ENCODE measurements around the gene CCDC71.
A peak's percentile ranks its signal among the peaks of the same experiment; 100 is the strongest.

The CCDC71 gene

DNA sequence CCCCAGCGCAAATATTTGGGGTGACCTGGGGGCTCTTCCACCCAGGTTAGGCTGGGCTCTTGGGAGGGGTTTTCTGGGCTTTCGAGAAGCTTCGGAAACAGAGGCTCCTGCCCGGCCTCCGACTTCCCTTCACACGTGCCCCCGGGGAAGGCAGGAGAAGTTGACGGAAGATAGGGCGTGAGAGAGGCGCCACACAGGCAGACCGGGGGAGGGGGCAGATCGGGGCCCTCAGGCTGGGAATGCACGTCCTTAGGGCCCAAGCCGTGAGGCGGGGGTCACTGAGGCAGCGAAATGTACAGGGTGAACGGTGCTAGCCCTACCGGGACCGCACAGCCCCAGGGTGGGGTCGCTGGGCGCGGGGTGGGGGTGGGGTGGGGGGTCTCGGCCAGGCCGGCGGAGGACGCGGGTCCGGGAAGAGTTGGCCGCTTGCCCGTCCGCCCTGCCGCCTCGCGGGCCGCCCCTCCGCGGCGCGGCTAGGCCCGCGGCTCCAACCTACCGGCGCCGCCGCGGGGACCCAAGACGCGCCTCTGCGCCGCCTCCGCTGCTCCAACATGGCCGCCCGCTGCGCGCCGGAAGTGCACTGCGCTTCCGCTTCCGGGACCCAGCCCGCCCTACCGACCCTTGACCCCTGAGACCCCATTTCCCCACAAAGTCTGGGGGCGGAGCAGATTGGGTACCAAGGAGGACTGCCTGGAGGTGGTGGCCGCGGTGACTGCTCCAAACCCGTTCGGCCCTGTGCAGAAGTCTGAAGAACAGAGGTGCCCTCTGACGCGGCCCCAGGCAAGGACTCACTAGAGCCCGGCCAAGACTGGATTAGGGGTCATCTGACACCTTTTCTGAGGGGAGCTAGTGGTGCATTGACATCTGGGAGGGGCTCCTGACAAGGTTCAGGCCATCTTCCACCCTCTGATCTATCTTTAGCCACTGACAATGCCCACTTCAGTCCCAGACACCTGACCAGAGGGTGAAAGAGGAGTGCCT is at the start of gene CCDC71:
CCDC71 (minus strand) TSS at position 561 of the 981 bp plus-strand sequence. CDS start 2,123 bp downstream, outside the sequence.
- DNase-seq (ENCODE audit: low spot score), result peak; percentile 67

DNA sequence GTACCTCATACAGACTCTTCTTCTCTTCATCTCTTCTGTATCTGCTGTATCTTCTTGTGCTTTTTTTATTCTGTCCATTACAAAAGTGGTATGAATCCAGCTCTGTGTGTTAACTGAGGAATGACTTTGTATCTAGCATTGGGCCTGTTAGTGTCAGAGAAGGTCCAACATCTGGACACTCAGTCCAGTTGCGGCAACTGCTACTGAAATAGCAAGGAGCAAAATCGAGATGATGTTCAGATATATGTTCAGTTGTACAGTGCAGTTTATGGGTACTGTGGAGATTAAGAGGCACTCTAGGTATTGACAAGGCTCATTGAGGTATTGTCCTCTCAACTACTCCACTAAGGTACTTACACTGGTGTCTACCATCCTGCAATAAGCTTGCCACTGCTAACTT is 47.9 kb upstream of the CCDC71 start:
- no peak for DNase-seq (ENCODE audit: low spot score)

DNA sequence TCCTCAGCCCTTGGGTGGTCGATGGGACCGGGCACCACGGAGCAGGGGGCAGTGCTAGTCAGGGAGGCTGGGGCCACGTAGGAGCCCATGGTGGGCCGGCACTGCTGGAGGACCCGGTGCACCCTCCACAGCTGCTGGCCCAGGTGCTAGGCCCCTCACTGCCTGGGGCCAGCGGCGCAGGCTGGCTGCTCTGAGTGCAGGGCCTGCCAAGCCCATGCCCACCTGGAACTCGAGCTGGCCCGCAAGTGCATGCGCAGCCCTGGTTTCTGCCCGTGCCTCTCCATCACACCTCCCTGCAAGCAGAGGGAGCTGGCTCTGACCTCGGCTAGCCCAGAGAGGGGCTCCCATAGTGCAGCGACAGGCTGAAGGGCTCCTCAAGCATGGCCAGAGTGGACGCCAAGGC is 47.4 kb upstream of the CCDC71 start:
- DNase-seq (ENCODE audit: low spot score), result no peak

DNA sequence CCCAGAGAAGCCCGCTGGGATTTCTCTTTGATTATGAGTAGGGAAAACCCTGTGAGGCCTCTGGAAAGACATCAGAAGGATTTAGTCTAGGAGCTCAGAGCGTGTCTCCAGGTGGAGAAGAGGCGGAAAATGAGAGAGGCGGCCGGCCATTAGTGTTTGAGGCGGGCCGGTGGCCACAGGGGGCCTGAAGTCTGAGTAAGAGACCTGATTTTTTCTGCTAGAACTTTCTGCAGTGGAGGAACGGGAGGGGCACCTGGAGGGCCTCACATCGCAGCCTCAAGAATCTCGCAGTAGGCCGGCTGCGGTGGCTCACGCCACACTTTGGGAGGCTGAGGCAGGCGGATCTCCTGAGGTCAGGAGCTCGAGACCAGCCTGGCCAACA is 33.8 kb upstream of the CCDC71 start:
- DNase-seq (ENCODE audit: low spot score), result no peak

DNA sequence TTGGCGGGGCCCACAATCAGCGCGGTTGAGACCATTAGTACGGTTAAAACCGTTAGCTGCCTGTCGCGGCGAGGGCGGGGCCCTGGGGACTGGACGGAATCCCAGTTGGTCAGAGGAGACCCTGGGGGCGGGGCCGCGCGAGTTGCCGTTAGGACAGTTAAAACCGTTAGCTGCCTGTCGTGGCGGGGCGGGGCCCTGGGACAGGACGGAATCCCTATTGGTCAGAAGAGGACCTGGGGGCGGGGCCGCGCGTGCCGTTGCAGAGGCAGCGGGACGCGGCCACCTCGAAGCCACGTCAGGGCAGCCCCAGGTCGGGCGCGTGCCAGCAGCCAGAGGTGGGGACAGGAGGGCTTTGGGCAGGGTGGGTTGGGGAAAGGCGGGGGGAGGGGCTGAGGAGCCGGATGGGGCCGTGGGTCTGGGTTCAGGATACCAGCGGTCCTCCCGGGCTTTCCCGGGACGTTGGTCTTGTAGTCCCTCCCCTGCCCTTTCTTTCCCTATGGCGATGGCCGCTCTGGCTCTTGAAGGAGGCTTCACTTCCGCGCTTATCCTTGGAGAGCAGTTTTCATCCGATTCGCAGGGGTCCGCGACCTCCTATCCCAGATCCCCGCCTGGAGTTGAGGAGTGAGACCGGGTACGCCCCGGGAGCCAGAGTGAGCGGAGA is 33.2 kb upstream of the CCDC71 start:
- peak; percentile 8 for DNase-seq (ENCODE audit: low spot score)

DNA sequence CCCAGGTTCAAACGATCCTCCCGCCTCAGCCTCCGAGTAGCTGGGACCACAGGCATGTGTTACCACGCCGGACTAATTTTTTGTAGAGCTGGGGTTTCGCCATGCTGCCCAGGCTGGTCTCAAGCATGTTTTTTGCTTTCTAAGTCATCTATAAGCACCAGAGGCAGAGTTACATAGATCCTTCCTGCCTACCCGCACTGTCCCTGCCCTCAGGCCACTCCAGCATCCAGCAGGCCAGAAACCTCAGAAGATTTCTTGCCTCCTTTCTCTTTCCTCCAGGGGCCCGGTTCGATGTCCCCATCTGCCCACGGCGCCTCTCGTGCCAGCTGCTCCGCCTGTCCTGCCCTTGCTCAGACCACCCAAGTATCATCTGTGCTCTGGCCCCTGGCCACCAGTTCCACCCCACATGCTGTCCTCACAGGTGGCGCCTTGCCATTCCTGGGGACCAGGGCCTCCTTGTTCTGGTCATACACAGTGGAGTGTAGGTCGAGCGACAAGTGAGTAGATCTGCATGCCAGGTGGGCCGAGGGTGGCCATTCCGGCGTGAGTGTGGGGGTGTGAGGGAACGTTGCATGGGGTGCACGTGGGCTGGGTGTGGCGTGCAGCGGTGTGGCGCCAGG is 32.6 kb upstream of the CCDC71 start:
- no peak for DNase-seq (ENCODE audit: low spot score)

DNA sequence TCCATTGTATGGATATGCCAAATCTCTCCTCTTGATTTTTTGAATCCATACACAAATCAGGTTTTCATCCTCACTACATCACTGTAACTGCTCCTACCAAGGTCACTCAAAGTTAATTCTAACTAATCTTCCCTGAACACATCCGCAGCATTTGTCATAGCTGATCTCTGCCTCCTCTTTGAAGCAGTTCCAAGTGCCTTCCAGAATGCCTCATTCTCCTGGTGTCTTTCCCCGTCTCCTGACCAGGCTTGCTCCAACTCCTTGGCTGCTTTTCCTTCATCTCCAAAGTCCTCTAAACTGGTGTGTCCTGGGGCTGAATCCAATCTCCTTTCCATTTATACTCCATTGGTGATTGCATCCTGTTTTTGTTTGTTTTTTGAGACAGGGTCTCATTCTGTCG is 32.0 kb upstream of the CCDC71 start:
- DNase-seq (ENCODE audit: low spot score), result no peak

DNA sequence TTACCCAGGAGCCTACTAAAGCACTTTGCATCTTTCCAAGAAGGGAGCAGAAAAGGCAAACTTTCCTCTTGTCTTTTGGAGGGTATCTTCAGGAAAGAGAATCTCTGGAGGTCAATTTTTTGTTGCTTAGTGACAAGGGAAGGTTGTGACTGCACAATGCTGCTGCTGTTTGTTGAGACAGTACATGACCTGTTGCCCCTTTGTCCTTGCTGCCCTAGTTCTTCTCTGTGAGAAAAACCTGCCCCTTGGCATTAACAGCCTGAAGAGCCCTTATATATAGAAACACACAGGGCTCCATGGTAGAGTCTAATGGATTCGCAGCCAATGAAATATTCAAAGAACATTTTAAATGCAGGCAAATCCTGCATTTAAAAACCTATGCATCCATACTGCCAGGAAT is 25.6 kb upstream of the CCDC71 start:
- no peak for DNase-seq (ENCODE audit: low spot score)

DNA sequence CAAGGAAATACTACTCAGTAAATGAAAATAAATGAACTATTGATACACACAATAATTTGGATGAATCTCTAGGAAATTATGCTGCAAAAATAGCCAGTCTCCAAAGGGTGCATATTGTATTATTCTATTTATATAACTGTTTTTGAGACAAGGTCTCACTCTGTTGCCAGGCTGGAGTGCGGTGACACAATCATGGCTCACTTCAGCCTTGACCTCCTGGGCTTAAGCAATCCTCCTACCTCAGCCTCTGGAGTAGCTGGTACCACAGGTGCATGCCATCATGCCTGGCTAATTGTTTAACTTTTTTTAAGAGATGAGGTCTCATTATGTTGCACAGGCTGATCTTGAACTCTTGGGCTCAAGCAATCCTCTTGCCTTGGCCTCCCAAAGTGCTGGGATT is 17.7 kb upstream of the CCDC71 start:
- no peak for DNase-seq (ENCODE audit: low spot score)

DNA sequence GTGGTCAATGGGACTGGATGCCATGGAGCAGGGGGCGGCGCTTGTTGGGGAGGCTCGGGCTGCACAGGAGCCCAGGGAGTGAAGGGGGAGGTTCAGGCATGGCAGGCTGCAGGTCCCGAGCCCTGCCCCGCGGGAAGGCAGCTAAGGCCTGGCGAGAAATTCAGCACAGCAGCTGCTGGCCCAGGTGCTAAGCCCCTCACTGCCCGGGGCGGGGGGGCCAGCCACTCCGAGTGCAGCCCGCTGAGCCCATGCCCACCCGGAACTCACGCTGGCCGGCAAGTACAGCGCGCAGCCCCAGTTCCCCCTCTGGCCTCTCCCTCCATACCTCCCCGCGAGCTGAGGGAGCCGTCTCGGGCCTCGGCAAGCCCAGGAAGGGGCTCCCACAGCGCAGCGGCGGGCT is 16.6 kb upstream of the CCDC71 start:
- no peak for DNase-seq (ENCODE audit: low spot score)

DNA sequence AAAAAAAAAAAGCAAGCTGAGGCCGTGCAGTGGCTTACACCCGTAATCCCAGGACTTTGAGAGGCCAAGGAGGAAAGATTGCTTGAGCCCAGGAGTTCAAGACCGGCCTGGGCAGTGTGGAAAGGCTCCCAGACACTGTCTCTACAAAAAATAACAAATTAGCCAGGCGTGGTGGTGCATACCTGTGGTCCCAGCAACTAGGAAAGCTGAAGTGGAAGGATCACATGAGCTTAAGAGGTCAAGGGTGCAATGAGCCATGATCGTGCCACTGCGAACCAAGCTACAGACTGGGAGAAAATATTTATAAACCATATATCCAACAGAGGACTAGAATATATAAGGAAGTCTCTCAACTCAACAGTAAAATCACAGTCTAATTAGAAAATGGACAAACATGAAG is 15.2 kb upstream of the CCDC71 start:
- DNase-seq (ENCODE audit: low spot score), result no peak

DNA sequence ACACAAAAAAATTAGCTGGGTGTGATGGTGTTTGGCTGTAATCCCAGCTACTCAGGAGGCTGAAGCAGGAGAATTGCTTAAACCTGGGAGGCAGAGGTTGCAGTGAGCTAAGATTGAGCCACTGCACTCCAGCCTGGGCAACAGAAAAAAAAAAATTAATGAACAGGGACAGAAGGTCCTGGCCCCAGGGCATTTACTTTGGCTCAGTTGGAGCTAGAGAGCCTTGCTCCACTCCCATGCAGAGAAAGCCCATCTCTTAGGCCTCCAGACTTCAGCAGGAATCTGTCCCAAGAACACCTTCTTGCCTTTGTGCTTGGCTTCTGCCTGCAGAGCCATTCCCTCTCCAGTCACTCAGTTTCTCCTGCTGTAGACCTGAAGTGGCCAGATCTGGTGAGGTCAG is 14.0 kb upstream of the CCDC71 start:
- no peak for DNase-seq (ENCODE audit: low spot score)

DNA sequence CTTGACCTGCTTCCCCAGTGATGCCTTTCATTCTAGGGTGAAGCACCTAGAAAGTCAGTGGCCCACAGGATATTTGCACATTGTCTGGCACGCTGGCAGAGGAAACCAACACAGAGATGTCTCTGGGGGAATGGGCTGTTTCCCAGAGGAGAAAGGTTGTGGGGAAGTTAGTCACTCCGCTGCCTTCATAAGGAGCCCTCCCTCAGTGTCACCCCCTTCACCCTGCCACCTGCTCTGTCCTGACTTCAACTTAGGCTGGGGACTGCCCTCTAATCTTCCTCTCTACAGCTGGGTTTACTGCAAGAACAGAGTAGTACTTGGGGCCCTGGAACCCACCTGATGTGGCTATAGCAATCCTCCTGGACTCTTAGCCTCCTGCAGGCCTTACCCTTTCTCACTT is 10.9 kb upstream of the CCDC71 start:
- no peak for DNase-seq (ENCODE audit: low spot score)

DNA sequence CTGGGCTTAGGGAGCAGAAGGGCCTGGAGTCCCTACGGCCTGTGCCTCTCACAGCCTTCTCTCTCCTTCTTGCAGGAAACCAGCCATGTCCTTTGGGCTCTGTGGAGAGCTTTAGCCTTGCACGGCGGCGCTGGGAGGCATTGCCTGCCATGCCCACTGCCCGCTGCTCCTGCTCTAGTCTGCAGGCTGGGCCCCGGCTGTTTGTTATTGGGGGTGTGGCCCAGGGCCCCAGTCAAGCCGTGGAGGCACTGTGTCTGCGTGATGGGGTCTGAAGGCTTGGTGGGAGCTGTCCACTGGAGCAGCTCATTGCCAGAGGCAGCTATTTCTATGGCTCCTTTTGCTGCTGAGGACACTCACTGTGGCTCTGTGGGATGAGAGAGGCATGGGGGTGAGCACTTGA is 9.4 kb upstream of the CCDC71 start:
- DNase-seq (ENCODE audit: low spot score), result no peak

DNA sequence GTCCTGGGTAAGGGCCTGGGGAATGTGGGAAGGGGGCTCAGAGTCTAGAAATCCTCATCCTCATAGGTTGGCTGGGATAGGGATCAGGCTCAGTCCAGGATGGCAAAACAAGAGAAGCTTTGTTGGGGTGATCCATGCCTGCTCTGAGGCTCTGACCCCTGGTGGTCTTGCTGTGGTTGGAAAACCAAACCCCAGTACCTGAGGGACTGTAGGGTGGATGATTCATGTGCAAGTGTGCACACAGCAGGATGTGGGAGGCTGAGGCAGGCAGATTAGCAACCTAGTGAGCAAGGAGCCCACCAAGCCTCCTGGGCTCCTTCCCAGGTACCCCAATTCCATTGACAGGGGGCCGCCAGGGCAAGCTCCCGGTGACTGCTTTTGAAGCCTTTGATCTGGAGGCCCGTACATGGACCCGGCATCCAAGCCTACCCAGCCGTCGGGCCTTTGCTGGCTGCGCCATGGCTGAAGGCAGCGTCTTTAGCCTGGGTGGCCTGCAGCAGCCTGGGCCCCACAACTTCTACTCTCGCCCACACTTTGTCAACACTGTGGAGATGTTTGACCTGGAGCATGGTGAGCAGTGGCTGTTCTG is 8.4 kb upstream of the CCDC71 start:
- DNase-seq (ENCODE audit: low spot score), result no peak

DNA sequence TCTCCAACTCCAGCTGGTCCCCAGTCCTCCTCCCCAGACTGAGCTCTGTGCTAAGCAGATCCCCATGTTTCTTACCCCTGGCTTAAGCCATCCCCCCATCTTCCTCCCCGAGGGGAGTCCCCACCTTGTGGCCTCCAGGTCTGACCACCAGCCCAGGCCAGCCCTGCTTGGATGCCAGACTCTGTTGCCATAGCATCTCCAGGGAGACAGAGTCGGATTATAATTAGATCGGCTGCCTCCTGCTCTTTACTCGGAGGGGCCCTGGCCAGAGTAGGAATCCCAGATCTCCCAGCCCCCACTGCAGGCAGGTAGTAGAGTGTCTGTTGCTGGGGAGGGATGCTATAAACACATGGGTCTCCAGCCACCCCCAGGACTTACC is 7.7 kb upstream of the CCDC71 start:
- DNase-seq (ENCODE audit: low spot score), result no peak

DNA sequence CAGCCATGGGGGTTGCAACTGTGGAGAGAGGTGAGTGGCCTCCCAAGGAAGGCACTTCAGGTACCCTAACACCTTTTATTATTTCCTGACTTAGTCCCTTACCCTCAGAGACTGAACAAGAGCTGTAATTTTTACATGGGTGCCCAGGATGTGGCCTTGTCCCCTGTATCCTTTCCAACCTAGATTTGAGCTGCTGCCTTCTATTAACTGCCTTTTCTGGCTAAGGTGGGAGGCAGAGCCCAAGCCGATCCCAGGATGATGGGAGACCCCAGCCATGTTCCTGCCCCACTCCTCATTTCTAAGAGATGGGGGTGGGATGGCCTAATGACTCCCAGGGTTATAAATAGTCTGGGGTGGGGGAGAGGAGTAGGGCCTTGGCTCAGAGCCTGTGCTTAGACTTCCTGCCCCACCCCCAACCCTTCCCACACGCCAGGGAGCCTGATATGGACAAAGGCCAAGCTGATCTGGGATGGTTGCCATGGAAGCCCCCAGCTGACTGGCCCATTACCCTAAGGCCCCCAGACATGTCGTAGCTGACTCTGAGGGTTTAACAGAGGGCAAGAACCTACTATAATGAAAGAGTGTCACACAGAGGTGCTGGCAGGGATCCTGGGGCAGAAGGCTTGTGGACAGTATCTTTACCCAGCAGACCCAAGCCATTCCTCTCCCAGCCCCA is 7.1 kb upstream of the CCDC71 start:
- no peak for DNase-seq (ENCODE audit: low spot score)

DNA sequence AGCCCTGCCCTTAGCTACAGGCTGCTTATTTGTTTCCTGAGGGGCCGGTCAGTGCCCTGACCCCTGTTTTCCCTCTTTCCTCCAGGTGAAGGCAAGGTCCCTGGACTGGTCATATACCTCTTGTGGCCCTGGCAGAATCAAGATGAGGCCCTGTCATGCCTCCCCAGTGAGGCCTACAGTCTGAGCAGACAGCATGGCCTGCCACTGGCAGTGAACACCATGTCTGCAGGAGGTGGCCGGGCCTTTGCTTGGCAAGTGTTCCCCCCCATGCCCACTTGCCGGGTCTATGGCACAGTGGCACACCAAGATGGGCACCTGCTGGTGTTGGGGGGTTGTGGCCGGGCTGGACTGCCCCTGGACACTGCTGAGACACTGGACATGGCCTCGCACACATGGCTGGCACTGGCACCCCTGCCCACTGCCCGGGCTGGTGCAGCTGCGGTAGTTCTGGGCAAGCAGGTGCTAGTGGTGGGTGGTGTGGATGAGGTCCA is 6.5 kb upstream of the CCDC71 start:
- DNase-seq (ENCODE audit: low spot score), result no peak

DNA sequence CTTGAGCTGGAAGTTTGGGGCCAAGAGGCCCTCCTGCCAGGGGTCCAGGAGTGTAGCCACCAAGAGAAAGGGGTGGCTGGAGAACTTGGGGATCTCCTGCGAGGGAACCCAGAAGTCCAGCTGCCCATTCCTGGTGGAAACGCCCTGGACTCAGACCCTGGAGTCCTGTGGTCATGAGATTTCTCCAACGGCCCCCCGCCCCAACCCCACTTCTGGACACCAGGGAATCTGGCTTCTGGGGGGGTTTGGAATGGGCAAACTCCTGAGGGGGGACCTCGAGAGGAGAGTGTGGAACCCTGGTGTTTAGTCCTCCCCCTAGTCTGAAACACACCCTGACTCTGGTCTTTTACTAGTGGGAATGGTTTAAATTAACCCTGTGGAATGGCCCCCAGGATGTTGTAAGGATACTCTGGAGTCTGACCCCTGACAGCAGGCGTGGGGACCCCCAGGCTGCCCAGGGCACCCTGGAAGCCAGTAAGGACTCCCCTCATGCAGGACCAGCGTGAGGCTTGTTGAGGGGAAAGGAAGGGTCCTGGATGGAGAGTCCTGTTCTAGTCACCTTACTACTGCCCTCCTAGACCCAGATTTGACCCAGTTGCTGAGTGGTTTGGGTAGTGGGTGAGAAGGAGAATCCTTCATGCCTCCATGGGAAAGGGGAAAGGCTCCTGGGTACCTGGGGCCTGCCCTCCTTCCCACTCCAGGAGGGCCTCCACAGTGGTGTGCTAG is 5.8 kb upstream of the CCDC71 start:
- no peak for DNase-seq (ENCODE audit: low spot score)

DNA sequence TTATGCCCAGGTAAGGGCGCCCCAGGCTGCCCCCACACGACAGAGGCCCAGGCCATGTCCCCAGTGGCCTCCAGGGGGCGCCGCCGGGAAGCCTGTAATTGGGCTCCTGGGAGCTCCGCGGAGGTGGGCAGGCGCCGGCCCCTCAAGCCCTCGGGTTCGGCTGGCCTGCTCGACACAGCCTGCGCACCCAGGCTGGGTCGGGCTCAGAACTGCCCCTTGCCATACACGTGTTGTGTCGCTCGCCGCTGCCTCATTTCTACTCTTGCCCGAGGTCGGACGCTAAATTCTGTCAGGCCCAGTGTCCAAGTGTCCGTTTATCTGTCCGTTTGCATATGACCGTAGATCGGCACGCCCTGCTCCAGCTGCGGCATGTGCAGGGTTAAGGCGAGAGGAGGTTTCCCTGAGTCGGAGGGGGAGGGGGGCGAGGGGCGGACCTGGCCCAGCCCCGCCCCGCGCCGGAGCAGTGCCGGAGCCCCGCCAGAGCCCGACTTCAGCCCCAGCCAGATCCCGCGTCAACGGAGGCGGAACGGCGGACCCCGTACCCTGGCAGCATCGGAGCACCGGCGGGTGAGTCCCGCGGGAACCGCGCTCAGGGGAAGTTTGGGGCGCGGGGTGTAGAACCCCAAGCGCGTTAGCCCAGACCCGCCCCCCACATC is 5.1 kb upstream of the CCDC71 start, which contains the start of gene KLHDC8B:
KLHDC8B (plus strand) TSS at position 480 of the 656 bp plus-strand sequence. CDS start 1,172 bp downstream, outside the sequence.
- DNase-seq (ENCODE audit: low spot score), result peak; percentile 42

DNA sequence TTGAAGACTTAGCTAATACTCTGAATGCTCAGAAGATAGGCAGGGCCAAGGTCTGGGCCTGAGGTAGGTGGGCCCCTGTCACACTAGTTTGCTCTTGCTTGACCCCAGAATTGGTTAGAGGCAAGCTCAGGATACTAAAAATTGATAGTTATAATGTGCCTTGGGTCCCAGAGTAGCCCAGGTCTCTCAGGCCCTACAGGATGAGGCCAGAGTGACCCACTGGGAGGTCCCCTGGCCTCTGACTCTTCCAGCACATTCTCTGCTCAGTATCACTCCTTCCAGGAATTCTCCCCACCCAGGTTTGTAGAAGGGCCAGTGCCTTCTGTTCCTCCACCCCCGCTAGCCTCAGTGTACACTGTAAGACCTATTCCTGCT is 4.6 kb upstream of the CCDC71 start:
- DNase-seq (ENCODE audit: low spot score), result no peak
